Retinal pigment epithelial cell (primary cell): ENCODE data around the gene ISOC2.
"Not testable (repeated sequence)": the region's sequence is repeated elsewhere in the genome, so short reads cannot be mapped to it uniquely, and the experiment has no call there.

ENCODE experiments used
- DNase-seq: peaks from one replicate; pipeline ENCODE4 v3.0.0-alpha.2; 2010; ENCODE audit warnings: low read depth
- H3K4me3 ChIP-seq: 2 replicates; pipeline ENCODE4 v1.5.1; 2011; ENCODE audit warnings: mild to moderate bottlenecking, low read length, control low read depth, moderate library complexity
- CTCF ChIP-seq: conservative IDR thresholded peaks from 2 replicates; pipeline ENCODE4 v1.5.1; 2011; ENCODE audit warnings: low read depth, low read length, control low read depth, inconsistent platforms

ISOC2 gene

GRCh38 chr19:55423225-55424005 lies 38.0 kb downstream of the ISOC2 start:
- no peak for TF ChIP-seq CTCF
- no peak overlapping the region for H3K4me3 ChIP-seq
- DNase-seq: no peak

- DNase-seq, H3K4me3 ChIP-seq: not testable (repeated sequence)
These were observed 40.2 kb downstream of the ISOC2 start for GRCh38 chr19:55421281-55421680.

GRCh38 chr19:55419624-55420236 lies 41.7 kb downstream of the ISOC2 start:
- TF ChIP-seq CTCF: no peak
- DNase-seq: no peak
- no peak overlapping the region for H3K4me3 ChIP-seq

GRCh38 chr19:55419103-55419502 lies 42.3 kb downstream of the ISOC2 start:
- no peak for TF ChIP-seq CTCF
- H3K4me3 ChIP-seq: no peak overlapping the region
- DNase-seq: no peak

- H3K4me3 ChIP-seq: no peak overlapping the region
- peak; percentile 77 for TF ChIP-seq CTCF
- peak; percentile 65 for DNase-seq
These were observed 43.3 kb downstream of the ISOC2 start for GRCh38 chr19:55418185-55418584.

GRCh38 chr19:55410168-55410567 lies 51.3 kb downstream of the ISOC2 start:
- no peak for DNase-seq
- H3K4me3 ChIP-seq: no peak overlapping the region
- no peak for TF ChIP-seq CTCF

- not testable (repeated sequence) for DNase-seq, H3K4me3 ChIP-seq
These were observed 52.3 kb downstream of the ISOC2 start for GRCh38 chr19:55409179-55409578.

- DNase-seq: no peak
- H3K4me3 ChIP-seq: peak overlapping the region; percentile 52
- no peak for TF ChIP-seq CTCF
These were observed 52.9 kb downstream of the ISOC2 start for GRCh38 chr19:55408533-55408872.
